Lung (tissue), 12 donors: ENCODE data around the gene PFDN6. TPM values are rescaled to one million over a fixed set of nuclear protein-coding genes. Genes with fewer than 3 reads are reported as not detected.

Experiments
- ATAC-seq: fragments of 200-7000 bp; cut with Tn5 transposase; one replicate; pipeline ENCODE4 v1.9.1; 2020; ENCODE audit warnings: moderate number of reproducible peaks; ENCODE audit not compliant: insufficient read depth, low FRiP score
- DNase-seq, 3 donors: peaks; one replicate each; pipeline ENCODE4 v3.0.0-alpha.2; 2013 to 2017
- H3K27ac ChIP-seq, 2 donors: one replicate each; pipeline ENCODE4 v1.5.1; 2013; ENCODE audit warnings: mild to moderate bottlenecking in 2 of 2, moderate library complexity in 2 of 2, control low read depth in 1 of 2, inconsistent platforms in 1 of 2, low read depth in 1 of 2, low read length in 1 of 2
- H3K27me3 ChIP-seq, 3 donors: one replicate each; pipeline ENCODE4 v1.5.1; 2013; ENCODE audit warnings: low read length in 2 of 3; ENCODE audit not compliant: control insufficient read depth in 3 of 3, insufficient read depth in 3 of 3
- H3K36me3 ChIP-seq, 4 donors: one replicate each; pipeline ENCODE4 v1.5.1; 2013; ENCODE audit warnings: low read length in 4 of 4, mild to moderate bottlenecking in 1 of 4, moderate library complexity in 1 of 4; ENCODE audit not compliant: control insufficient read depth in 4 of 4, insufficient read depth in 4 of 4
- H3K4me1 ChIP-seq, 5 donors: one replicate each; pipeline ENCODE4 v1.5.1; 2013; ENCODE audit warnings: low read length in 5 of 5, mild to moderate bottlenecking in 2 of 5, moderate library complexity in 1 of 5; ENCODE audit not compliant: control insufficient read depth in 5 of 5, insufficient read depth in 5 of 5
- H3K4me3 ChIP-seq: one replicate; pipeline ENCODE4 v1.5.1; 2013; ENCODE audit warnings: mild to moderate bottlenecking, control low read depth, moderate library complexity
- H3K9ac ChIP-seq, 2 donors: one replicate each; pipeline ENCODE4 v1.5.1; 2013; ENCODE audit warnings: low read length in 2 of 2, control low read depth in 1 of 2; ENCODE audit not compliant: insufficient read depth in 1 of 2
- H3K9me3 ChIP-seq, 4 donors: one replicate each; pipeline ENCODE4 v1.5.1; 2013; ENCODE audit warnings: low read length in 3 of 4, mild to moderate bottlenecking in 1 of 4, moderate library complexity in 1 of 4; ENCODE audit not compliant: control insufficient read depth in 4 of 4, insufficient read depth in 3 of 4
- CTCF ChIP-seq: IDR thresholded peaks from 2 replicates; pipeline ENCODE4 v1.5.1; 2012; ENCODE audit warnings: mild to moderate bottlenecking; ENCODE audit errors: control extremely low read depth, extremely low read depth
- WGBS, 2 donors: extraction: QIAGEN DNeasy Blood & Tissue Kit; methylation state at CpG; one replicate each; pipeline ENCODE4 v1.1.7; 2013; 5-methylcytosine and 5-hydroxymethylcytosine counted together
- polyA plus RNA-seq, 2 donors: library from polyadenylated mRNA; stranded (reverse); fragments of 200-250 nt; gene quantifications; one replicate each; pipeline ENCODE4 v1.2.1, GENCODE V29; 2013
- total RNA-seq, 2 donors: library from RNA; depleted of rRNA in 1 of 2; stranded (reverse); fragments of >200 nt in 1 of 2; gene quantifications; one replicate each; pipeline ENCODE4 v1.2.1, GENCODE V29; 2014 to 2021
- donor health status: control.
- donor health status: control.
- donor health status: Bipolar disorder and iron deficiency.
- donor health status: healthy.
- donor health status: DM: yes; HTN: yes; CAD: no.

The PFDN6 gene
- total and polyA plus RNA-seq, 4 donors = 21.8 to 377 (median 77.7) TPM

DNA sequence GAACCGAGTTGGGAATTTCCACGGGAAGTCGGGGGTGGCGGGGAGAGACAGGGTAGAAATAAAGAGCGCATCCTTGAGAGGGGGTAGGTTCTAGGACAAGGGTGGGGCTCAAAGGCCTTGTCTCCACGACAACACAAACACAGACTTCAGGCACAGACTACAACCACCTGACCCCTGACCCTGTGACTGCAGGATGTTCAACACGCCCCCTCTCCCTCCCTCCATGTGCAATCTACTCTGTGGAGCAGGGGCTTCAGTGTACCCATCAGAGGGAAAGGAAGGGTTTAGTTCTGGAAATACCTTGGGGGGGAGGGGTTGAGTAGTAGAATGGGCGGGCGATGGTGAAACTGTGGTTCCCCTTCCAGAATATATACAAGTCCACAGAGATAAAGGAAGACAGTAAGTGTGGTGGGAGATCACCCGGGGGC, 25.1 kb downstream of the PFDN6 start:
- Histone ChIP-seq H3K9me3 (no peaks in the 10 kb centered on the region), H3K27me3 (no peaks in the 10 kb centered on the region), H3K4me1 (peaks cover 8 to 33% (median 16%) of the 10 kb centered on the region in 5 donors), H3K9ac (peak overlapping the region in 1 of 2 donors; percentile 73), H3K27ac (peak overlapping the region; percentile 96 to 97), H3K4me3 (peak overlapping the region; percentile 81), H3K36me3 (peaks cover 4 to 32% (median 13%) of the 10 kb centered on the region in 4 donors)
- 1 to 2% methylated on average over 10 of the region's 10 CpGs for WGBS, 2 donors
- TF ChIP-seq CTCF = no peak
- DNase-seq = peak; percentile 79 to 83 (median 81)
- ATAC-seq = peak; percentile 15

GRCh38 chr6:33314943-33315792, 25.8 kb downstream of the PFDN6 start:
- no peaks in the 10 kb centered on the region for H3K9me3 ChIP-seq
- peak overlapping the region; percentile 96 to 97 for H3K27ac ChIP-seq
- no peak for TF ChIP-seq CTCF
- peak in 1 of 3 donors; percentile 25 for DNase-seq
- 48 to 52% methylated on average over 47 of the region's 47 CpGs for WGBS, 2 donors
- H3K27me3 ChIP-seq = no peaks in the 10 kb centered on the region
- no peak overlapping the region for H3K4me3 ChIP-seq
- peaks cover 4 to 38% (median 19%) of the 10 kb centered on the region in 4 donors for H3K36me3 ChIP-seq
- H3K4me1 ChIP-seq = peaks cover 8 to 33% (median 16%) of the 10 kb centered on the region in 5 donors
- ATAC-seq = no peak
- peak overlapping the region in 1 of 2 donors; percentile 73 for H3K9ac ChIP-seq

DNA sequence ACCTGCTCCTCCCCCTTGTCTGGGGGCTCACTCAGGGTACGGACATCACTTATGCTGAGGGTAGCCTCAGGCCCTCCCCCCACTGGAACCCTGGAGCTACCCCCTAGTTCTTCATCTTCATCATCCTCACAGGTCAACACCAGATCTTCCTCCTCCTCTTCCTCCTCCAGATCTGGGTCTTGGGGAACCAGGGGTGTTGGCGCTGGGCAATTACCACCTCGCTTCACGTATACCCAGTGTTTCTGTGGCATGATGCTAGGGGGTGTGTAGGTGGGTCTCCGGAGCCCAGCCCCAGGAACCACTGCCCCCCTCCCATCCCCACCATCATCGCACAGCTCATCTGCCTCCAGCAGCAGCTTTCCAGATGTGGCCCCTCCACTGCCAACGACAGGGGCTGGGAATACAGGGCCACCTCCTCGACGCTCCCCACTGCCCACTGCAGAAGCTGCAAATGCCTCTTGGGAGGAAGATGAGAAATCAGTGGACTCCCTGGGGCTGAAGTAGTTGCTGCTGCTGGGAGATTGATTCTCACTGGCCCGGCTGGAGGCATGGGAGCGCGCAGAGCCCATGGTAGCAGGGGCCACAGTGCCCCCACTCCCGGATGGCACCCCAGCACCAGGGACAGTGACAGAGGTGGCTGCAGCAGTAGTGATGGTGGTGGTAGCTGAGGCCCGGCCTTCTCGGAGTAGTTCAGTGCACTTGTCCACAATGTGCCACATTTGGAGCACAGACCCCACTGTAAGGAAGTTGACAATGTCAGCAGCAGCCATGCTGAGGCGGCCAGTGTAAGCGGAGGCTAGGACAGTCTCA, 26.6 kb downstream of the PFDN6 start:
- peaks cover 8 to 33% (median 16%) of the 10 kb centered on the region in 5 donors for H3K4me1 ChIP-seq

More for the DNA sequence above, 26.6 kb downstream of the PFDN6 start:
- ATAC-seq (no peak), DNase-seq (no peak)
- Histone ChIP-seq H3K9me3 (no peaks in the 10 kb centered on the region), H3K27ac (peak overlapping the region in 1 of 2 donors; percentile 97), H3K9ac (no peak overlapping the region), H3K4me3 (no peak overlapping the region), H3K36me3 (peaks cover 4 to 46% (median 27%) of the 10 kb centered on the region in 4 donors), H3K27me3 (no peaks in the 10 kb centered on the region)
- no peak for TF ChIP-seq CTCF
- WGBS, 2 donors = 92 to 93% methylated on average over 17 of the region's 17 CpGs
